Stimulated activated CD4-positive, alpha-beta T cell treated with anti-CD3 and anti-CD28 coated beads, Interleukin-12 subunit alpha, Interleukin-12 subunit beta, amount 100 ng/mL, for 48 hours (primary cell): ENCODE results near the gene GINS2.

ENCODE experiments used
- DNase-seq, 3 donors: peaks; one replicate each; pipeline ENCODE4 v3.0.0-alpha.2; 2020; ENCODE audit warnings: low read depth in 2 of 3, low spot score in 1 of 3

GINS2 gene

DNA sequence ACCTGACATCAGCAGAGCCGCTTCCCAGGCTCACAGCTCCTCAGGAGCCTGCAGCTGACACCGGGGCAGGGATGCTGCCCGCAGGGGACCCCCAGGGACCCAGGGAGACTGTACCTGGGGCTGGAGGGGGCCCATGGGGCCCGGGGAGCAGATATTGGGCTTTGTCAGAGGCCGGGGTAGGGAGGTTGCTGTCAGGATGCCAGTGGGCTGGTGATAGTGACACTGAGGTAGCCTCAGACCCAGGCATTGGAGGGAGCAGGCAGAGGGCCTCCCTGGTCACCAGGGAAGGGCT, 60.5 kb downstream of the GINS2 start:
- DNase-seq = no peak

DNA sequence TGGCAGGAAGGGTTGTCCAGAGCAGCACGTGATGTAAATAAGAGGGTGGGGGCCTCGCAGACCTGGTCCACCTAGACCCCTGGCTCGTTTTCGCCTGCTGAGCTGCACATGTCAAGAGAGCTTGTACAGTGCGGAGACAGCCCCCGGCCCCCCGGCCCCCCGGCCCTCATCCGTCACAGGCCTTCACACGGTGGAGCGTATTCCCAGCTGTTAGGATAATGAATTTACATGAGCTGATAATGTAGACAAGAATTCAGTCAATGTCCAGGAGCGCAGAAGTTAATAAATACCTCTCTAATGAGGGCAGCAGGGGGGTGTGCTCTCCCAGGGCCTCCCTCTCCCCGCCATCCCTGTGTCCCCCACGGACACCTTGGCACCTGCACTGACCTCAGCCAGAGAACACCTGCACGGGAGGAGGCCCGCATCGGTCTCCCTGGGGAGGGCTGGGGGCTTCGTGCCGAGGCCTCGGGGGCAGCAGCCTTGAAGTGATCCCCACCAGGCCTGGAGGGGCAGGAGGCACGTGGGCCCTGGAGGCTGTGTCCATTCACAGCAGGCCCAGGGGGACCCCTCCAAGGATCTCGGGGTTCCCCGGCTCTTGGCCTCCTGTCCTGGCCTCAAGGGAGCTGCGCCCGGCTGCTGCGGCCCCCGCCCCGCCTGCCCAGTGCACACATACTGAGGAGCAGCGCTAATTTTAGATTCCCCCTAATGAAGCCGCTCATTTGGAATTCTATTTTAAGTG, 61.1 kb downstream of the GINS2 start:
- DNase-seq = no peak

DNA sequence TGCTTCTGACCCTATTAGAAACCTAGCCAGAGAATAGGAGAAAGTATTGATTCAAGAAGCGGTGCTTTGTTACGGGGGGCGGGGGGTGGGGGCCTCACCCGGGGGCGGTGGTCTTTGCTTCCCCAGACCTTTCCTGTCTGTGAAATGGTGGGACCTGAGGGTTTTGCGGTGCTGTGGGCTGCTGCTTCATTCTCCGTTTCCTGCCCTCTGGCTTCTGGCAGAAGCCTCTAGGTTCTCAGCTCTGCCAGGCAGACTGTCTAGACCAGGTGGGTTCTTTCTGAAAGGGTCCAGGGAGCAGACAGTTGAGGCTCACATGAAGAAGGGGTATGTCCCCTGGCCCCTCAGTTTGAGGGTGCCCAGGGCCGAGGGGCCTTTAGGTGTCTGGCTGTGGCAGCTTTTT, 61.7 kb downstream of the GINS2 start:
- DNase-seq = no peak
